Muscle of leg (tissue), 16 donors: Measurements from ENCODE around the gene SNCB. TPM values are rescaled to one million over a fixed set of nuclear protein-coding genes. Genes with fewer than 3 reads are reported as not detected.
A peak's percentile ranks its signal among the peaks of the same experiment; 100 is the strongest.

Experiments
- DNase-seq: peaks from one replicate; pipeline ENCODE4 v3.0.0; 2013
- H3K27ac ChIP-seq: one replicate; pipeline ENCODE4 v1.5.1; 2013; ENCODE audit warnings: mild to moderate bottlenecking, low read length, control low read depth
- H3K27me3 ChIP-seq: one replicate; pipeline ENCODE4 v1.6.1; 2013; ENCODE audit warnings: low read length; ENCODE audit not compliant: control insufficient read depth, insufficient read depth
- H3K36me3 ChIP-seq: one replicate; pipeline ENCODE4 v1.6.1; 2013; ENCODE audit warnings: low read length; ENCODE audit not compliant: control insufficient read depth, insufficient read depth
- H3K4me1 ChIP-seq: one replicate; pipeline ENCODE4 v1.6.1; 2013; ENCODE audit warnings: low read length; ENCODE audit not compliant: control insufficient read depth, insufficient read depth
- H3K4me3 ChIP-seq: one replicate; pipeline ENCODE4 v1.5.1; 2013; ENCODE audit warnings: low read length, control low read depth
- H3K9me3 ChIP-seq: replicated peaks from 2 replicates; pipeline ENCODE4 v1.6.1; 2013; ENCODE audit warnings: low read depth, low read length; ENCODE audit not compliant: control insufficient read depth
- WGBS: methylation state at CpG from one replicate; pipeline ENCODE4 v1.1.5; 2013; ENCODE audit warnings: missing lambda C conversion rate; ENCODE audit not compliant: insufficient coverage; 5-methylcytosine and 5-hydroxymethylcytosine counted together
- long read RNA-seq, 11 donors: transcript quantifications; one replicate each; lab custom pipeline, GENCODE V29; 2026
- polyA plus RNA-seq, 8 donors: library from polyadenylated mRNA; unstranded; fragments of 120-200 nt; gene quantifications; one replicate each; pipeline versions ENCODE4 v1.2.1 to v1.2.3, GENCODE V29; 2013; ENCODE audit warnings: inconsistent platforms in 1 of 8, low replicate concordance in 1 of 8; ENCODE audit not compliant: insufficient read length in 8 of 8, insufficient read depth in 1 of 8
- total RNA-seq: library from RNA; stranded (reverse); fragments of 120-200 nt; gene quantifications from one replicate; pipeline ENCODE4 v1.2.4, GENCODE V29; 2013

The SNCB gene
- total RNA-seq (not detected), polyA plus RNA-seq (under 1 TPM in 1 of 8 donors, not detected in 7; 0.14 TPM)
- long read RNA-seq, donor 1, partial matches to known transcripts, result 0 of 1 reads
- long read RNA-seq, donor 1, other reads (novel, unspliced or antisense), result 0 of 1 reads
- long read RNA-seq, donor 2, result 0 reads
- long read RNA-seq, donor 3, result 0 reads
- long read RNA-seq, donor 4, result 0 reads
- long read RNA-seq, donor 5, result 0 reads
- long read RNA-seq, donor 6, result 0 reads
- long read RNA-seq, donor 7, result 0 reads
- long read RNA-seq, donor 8, result 0 reads
- long read RNA-seq, donor 9, result 0 reads
- long read RNA-seq, donor 10, result 0 reads
- long read RNA-seq, donor 11, result 0 reads

DNA sequence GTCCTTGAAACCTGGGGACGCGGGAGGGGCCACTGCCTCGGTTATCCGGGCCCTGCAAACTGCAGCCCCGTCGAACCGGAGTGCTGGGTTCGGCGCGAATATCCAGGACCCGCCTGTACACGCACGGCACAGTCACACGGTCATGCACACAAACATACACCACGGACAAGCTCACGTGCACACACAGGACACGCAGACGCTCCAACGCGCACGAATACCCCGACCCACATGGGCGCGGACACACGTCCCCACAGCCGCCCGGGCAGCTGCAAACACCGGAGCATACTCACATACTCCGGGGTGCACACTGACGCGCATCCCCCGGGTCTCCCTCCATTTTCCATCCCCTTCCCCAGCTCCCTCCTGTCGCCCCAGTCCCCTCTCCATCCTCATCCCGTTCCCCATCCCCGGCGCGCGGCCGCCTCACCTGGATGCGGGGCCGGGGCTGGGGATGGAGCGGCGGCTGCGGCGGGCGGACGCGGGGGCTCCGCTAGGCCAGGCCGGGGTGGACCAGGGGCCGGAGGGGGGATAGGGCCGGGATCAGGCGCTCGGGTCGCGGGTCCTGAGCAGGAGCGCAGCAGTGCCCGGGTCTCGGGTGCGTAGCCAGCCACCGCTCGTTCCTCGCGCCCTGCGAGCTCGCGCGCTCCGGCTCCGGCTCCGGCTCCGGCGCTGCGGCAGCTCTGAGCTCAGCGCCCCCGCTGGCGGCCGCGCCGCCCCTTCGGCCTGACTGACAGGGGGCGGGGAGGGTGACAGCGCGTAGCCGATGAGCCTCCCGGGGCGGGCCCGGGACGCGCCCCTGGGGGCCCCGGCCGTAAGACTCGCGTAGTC is at the start of gene SNCB, which contains the start of gene EIF4E1B:
Gene SNCB, minus strand, starts transcription at position 682 of the 828 bp plus-strand sequence. CDS start 880 bp downstream, outside the sequence.
Gene EIF4E1B, plus strand, starts transcription at position 823 of the 828 bp plus-strand sequence. CDS start 12,113 bp downstream, outside the sequence.
- Histone ChIP-seq H3K9me3 (no peaks in the 10 kb centered on the region), H3K4me3 (no peak within 1 kb of the TSS), H3K36me3 (no peaks in the 10 kb centered on the region), H3K27ac (no peak within 1 kb of the TSS), H3K4me1 (peaks cover 10% of the 10 kb centered on the region), H3K27me3 (peaks cover 93% of the 10 kb centered on the region)
- WGBS, result under 1% methylated on average over 89 of the region's 94 CpGs
- peak; percentile 54 for DNase-seq

DNA sequence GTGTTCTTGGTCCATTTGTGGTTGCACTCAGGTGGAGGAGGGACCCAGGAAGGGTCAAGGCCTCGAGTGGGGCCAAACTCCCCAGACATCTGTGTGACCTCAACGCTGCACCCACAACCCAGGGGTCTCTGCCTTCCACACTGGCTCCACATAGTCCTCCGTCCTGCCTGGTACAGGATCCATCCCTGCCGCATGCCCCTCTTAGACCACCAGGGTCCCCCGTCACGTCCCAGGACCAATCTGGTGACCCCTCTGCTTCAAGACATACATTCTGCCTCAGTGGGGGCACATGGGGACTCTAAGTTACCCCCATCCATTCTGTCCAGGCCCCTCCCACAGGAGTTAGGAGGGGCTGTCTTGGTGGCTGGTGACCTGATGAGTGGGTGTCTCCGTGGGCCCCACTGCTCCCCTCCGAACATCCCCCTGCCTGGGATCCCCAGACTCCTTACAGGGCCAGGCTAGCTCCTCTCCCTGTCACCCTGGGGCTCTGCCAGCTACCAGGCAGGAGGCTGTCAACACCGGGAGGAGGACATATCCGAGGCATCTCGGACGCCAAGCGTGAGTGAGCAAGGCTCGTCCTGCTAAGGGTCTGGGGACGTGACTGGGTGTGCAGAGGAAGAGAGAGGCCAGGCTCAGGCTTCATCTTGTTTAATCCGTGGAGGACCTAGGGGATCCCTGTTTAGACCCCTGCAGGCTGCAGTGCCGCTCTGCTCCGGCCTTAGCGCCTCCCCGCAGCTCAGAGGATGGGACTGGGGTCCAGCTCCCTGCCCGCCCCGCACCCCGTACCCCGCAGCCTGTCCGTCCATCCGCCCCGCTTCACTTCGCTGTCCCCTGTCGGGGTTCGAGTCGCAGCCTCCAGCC is 49.3 kb upstream of the SNCB start:
- Histone ChIP-seq H3K4me3 (no peak overlapping the region), H3K4me1 (peaks cover 14% of the 10 kb centered on the region), H3K27me3 (peaks cover 56% of the 10 kb centered on the region), H3K9me3 (no peaks in the 10 kb centered on the region), H3K36me3 (no peaks in the 10 kb centered on the region), H3K27ac (no peak overlapping the region)
- WGBS, result 23% methylated on average over 24 of the region's 31 CpGs
- DNase-seq, result no peak

DNA sequence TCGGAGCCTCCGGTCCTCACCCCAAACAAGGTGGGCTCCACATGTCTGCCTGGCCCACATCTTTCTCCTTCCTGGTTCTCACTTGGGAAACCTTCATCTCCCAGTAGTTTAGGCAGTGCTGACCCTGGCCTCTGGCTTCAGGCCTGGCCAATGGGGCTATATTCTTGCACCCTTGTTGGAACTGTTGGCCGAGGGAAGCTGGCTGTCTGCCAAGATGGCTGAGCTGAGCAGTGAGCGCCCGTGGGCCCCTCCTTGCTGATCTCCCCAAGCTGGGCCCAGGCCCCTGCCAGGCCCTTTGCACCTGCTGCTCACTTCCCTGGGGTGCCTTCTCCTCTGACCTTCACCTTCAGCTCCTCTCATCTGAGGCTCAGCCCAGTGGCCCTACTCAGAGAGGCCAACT is 48.2 kb upstream of the SNCB start:
- Histone ChIP-seq H3K4me3 (no peak overlapping the region), H3K4me1 (peaks cover 14% of the 10 kb centered on the region), H3K9me3 (no peaks in the 10 kb centered on the region), H3K27ac (no peak overlapping the region), H3K36me3 (no peaks in the 10 kb centered on the region), H3K27me3 (peaks cover 50% of the 10 kb centered on the region)
- DNase-seq, result no peak
- WGBS, result 63% methylated on average over 5 of the region's 5 CpGs

DNA sequence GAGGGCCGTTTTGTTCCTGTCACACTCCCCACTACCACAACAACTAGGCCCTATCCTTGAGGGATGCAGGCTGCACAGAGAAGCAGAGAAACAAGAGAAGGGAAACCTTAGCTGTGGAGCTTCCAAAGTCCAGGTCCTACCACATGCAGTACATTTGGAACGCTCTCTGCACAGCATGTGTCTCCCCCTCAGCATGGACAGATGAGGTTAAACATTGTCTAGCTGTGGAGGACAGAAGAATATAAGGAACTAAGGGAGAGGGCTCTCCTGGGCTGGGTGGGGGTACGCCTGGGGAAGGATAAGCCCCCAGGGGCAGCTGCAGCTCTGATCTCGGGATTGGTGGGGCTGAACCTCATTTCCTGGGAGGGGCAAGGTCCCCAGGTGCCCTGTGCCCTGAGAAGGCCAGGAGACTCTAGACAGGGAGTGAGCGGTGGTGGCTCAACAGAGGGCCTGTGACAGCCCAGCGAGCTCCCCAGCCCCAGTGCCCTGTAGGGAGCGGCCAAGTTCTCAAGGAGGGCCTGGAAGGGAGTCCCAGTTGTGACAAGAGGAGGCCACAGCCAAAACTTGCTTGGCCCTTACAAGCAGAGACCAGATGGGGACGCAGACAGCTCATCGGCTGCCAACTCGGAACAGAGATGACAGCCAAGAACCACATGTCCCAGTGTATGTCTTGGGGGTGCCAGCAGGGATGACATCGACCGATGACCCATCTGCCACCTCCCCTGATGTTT is 47.0 kb upstream of the SNCB start:
- no peaks in the 10 kb centered on the region for H3K9me3 ChIP-seq
- peaks cover 17% of the 10 kb centered on the region for H3K4me1 ChIP-seq
- H3K27me3 ChIP-seq, result peaks cover 48% of the 10 kb centered on the region
- no peak for DNase-seq
- H3K27ac ChIP-seq, result no peak overlapping the region
- no peaks in the 10 kb centered on the region for H3K36me3 ChIP-seq
- 50% methylated on average over 5 of the region's 12 CpGs for WGBS
- H3K4me3 ChIP-seq, result no peak overlapping the region

DNA sequence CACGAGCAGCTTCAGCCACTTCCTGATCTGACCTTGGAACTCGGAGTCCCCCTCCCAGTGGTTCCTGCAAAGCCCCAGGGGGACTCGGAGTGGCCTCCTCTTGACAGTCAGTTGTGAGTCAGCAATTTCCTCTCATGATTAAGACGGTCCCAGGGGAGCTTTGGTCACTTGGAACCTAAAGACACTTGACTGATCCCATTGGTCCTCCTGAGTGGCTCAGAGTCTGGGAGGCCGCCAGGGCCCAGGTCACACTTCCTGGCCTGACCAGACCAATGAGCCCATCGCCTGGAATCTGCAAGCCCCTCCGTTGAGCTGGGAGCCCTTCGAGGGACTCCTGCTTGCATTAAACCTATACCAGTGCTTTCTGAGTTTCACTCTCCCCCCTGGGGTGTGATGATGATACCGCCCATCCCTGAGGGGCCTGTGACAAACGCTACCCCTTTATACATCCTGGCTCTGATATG is 46.1 kb upstream of the SNCB start:
- peak; percentile 47 for DNase-seq
- H3K27ac ChIP-seq, result no peak overlapping the region
- H3K36me3 ChIP-seq, result no peaks in the 10 kb centered on the region
- no peaks in the 10 kb centered on the region for H3K9me3 ChIP-seq
- peaks cover 17% of the 10 kb centered on the region for H3K4me1 ChIP-seq
- no peak overlapping the region for H3K4me3 ChIP-seq
- 43% methylated on average over 9 of the region's 10 CpGs for WGBS
- H3K27me3 ChIP-seq, result peaks cover 48% of the 10 kb centered on the region

DNA sequence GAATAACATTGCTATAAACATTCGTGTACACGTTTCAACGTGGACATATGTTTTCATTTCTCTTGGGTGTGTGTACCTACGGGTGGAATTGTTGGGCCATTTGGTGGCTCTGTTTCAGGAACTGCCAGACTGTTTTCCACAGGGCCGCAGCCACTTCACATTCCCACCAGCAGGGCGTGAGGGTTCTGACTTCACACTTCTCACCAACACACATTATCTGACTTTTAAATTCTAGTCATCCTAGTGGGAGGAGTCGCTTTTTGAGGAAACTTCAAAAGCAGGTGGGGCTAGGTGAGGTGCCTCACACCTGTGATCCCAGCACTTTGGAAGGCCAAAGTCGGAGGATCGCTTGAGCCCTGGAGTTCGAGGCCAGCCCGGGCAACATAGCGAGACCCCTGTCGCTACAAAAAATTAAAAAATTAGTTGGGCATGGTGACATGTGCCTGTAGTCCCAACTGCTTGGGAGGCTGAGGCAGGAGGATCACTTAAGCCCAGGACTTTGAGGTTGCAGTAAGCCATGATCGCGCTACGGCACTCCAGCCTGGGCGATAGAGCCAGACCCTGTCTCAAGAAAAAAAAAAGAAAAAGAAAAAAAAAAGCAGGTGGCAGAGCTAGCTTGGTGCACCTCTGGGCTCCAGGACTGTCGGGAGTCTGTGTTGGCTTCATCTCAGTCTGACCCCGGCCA is 45.5 kb upstream of the SNCB start:
- H3K4me3 ChIP-seq, result no peak overlapping the region
- H3K9me3 ChIP-seq, result no peaks in the 10 kb centered on the region
- H3K27ac ChIP-seq, result no peak overlapping the region
- peaks cover 17% of the 10 kb centered on the region for H3K4me1 ChIP-seq
- no peaks in the 10 kb centered on the region for H3K36me3 ChIP-seq
- DNase-seq, result no peak
- 75% methylated on average over 9 of the region's 19 CpGs for WGBS
- peaks cover 44% of the 10 kb centered on the region for H3K27me3 ChIP-seq

DNA sequence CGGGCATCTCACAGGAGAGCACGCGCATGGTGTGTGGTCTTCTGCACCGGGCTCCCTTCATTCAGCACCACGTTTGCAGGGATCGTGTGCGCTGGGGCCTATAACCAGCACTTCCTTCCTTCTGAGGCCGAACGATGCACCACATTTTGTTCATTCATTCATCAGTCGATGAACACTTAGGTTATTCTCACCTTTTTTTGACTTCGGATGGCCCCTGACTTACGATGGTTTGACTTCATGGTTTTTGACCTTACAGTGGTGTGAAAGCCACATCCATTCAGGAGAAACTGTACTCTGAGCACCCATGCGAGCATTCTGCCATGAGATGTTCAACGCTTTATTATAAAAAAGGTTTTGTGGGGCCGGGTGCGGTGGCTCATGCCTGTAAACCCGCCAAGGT is 44.5 kb upstream of the SNCB start:
- 76% methylated on average over 10 of the region's 17 CpGs for WGBS
- no peak for DNase-seq
- Histone ChIP-seq H3K9me3 (no peaks in the 10 kb centered on the region), H3K4me1 (peaks cover 10% of the 10 kb centered on the region), H3K36me3 (no peaks in the 10 kb centered on the region), H3K4me3 (no peak overlapping the region), H3K27me3 (peaks cover 42% of the 10 kb centered on the region), H3K27ac (no peak overlapping the region)

DNA sequence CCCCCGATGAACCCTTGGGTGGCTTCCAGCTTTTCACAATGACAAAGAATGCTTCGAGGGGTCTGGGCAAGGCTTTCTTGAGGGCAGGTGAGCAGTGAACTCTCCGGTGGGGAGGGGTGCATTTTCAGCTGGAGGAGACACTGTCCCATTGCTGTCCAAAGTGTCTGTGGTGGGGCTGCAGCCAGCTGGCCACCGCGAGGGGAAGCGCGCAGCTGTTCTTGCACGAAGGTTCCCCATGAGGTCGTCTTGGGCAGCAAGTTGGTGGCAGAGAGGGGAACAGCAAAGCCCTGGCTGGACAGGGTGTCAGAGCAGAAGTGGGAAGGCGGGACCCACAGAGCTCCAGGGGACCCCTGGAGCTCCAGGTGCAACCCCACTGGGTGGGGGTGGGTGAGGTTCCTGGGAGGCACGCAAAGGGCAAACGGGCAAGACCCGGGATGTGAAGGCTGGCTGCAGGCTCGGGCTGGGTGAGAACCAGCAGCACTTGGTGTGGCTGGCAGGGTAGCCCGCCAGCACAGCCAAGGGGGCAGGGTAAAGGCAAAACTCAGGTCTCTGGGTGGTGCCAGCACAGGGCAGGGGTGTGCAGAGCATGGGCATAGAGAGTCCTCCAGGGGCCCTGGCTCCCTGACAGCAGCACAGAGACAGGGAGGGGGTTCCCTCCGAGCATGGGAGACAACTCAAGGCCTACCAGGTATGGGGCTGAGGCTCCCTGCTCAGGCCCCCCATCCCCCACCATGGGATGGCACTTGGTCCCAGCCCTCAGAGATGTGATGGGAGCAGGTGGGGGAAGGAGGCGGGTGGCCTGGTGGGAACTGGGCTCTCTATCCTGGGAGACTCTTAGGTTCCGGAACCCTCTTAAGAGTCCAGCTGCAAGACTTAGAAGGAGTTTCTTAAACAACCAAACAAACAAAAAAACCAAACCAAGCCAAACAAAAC is 43.6 kb upstream of the SNCB start:
- peaks cover 9% of the 10 kb centered on the region for H3K4me1 ChIP-seq
- no peaks in the 10 kb centered on the region for H3K36me3 ChIP-seq
- 55% methylated on average over 10 of the region's 18 CpGs for WGBS
- H3K27ac ChIP-seq, result no peak overlapping the region
- DNase-seq, result no peak
- no peaks in the 10 kb centered on the region for H3K9me3 ChIP-seq
- H3K27me3 ChIP-seq, result peaks cover 40% of the 10 kb centered on the region
- no peak overlapping the region for H3K4me3 ChIP-seq
